IMR-90 (cell line): ENCODE measurements around the gene SLC30A1.

Experiments used
- BHLHE40 ChIP-seq: fragments of 150-350 bp; IDR thresholded peaks from 2 replicates; pipeline ENCODE4 v1.6.1; 2016; ENCODE audit warnings: mild to moderate bottlenecking, low read depth, low read length
- CEBPB ChIP-seq: IDR thresholded peaks from 2 replicates; pipeline ENCODE4 v1.6.1; 2012; ENCODE audit warnings: low read depth, low read length, improper control_type of control experiment
- CHD1 ChIP-seq: IDR thresholded peaks from 2 replicates; pipeline ENCODE4 v1.6.1; 2012; ENCODE audit warnings: low read depth, low read length, improper control_type of control experiment
- CTCF ChIP-seq: conservative IDR thresholded peaks from 2 replicates; pipeline ENCODE4 v1.5.1; 2012; ENCODE audit warnings: mild to moderate bottlenecking, low read depth, low read length, improper control_type of control experiment
- ELK1 ChIP-seq: fragments of 150-350 bp; IDR thresholded peaks from 2 replicates; pipeline ENCODE4 v1.6.1; 2016; ENCODE audit warnings: low read depth, mild to moderate bottlenecking, low read length, moderate library complexity, borderline replicate concordance
- FOS ChIP-seq: fragments of 150-350 bp; IDR thresholded peaks from 2 replicates; pipeline ENCODE4 v1.6.1; 2016; ENCODE audit warnings: low read depth, low read length
- MAFK ChIP-seq: IDR thresholded peaks from 2 replicates; pipeline ENCODE4 v1.6.1; 2012; ENCODE audit warnings: low read depth, low read length, improper control_type of control experiment
- MXI1 ChIP-seq: IDR thresholded peaks from 2 replicates; pipeline ENCODE4 v1.6.1; 2012; ENCODE audit warnings: low read depth, mild to moderate bottlenecking, low read length, moderate library complexity, borderline replicate concordance
- POLR2A ChIP-seq: IDR thresholded peaks from 2 replicates; pipeline ENCODE4 v1.6.1; 2012; ENCODE audit warnings: mild to moderate bottlenecking, low read depth, low read length
- RAD21 ChIP-seq: IDR thresholded peaks from 2 replicates; pipeline ENCODE4 v1.6.1; 2012; ENCODE audit warnings: low read length, improper control_type of control experiment
- RFX5 ChIP-seq: IDR thresholded peaks from 2 replicates; pipeline ENCODE4 v1.8.0; 2012; ENCODE audit warnings: low read depth, mild to moderate bottlenecking, low read length, moderate library complexity
- SMC3 ChIP-seq: fragments of 150-350 bp; IDR thresholded peaks from 2 replicates; pipeline ENCODE4 v1.6.1; 2016; ENCODE audit warnings: low read depth, mild to moderate bottlenecking, antibody characterized with exemption, low read length, moderate library complexity
- USF2 ChIP-seq: fragments of 150-350 bp; IDR thresholded peaks from 2 replicates; pipeline ENCODE4 v1.6.1; 2017; ENCODE audit warnings: mild to moderate bottlenecking, antibody characterized with exemption, low read length, low read depth

- TF ChIP-seq CEBPB (no peak), CTCF (no peak), POLR2A (no peak), RFX5 (no peak), BHLHE40 (no peak), RAD21 (no peak), SMC3 (no peak), USF2 (no peak), FOS (no peak), MXI1 (no peak), ELK1 (no peak), CHD1 (no peak), MAFK (no peak)
Observed at GRCh38 chr1:211524521-211524920, 54.4 kb downstream of the SLC30A1 start.
